Body of pancreas (tissue), 4 donors: ENCODE data around the gene UGGT1.

Source experiments
- POLR2A ChIP-seq, 3 donors: fragments of 450-650 bp; IDR thresholded peaks; one replicate each; pipeline ENCODE4 v1.6.1; 2016; ENCODE audit warnings: antibody characterized with exemption in 3 of 3, mild to moderate bottlenecking in 2 of 3
- TF ChIP-seq, protein P1 (sequence below), 7 experiments: fragments of 450-650 bp in 4 of 7; fragments of 200-600 bp in 3 of 7; sonication (generic) in 3 of 7; IDR thresholded peaks; one replicate each; pipeline ENCODE4 v1.5.1; 2016 to 2019; ENCODE audit warnings: antibody characterized with exemption in 7 of 7

- no peak for TF ChIP-seq POLR2A (IDR thresholded peaks at IDR 0.05)
- TF ChIP-seq, protein P1, sequence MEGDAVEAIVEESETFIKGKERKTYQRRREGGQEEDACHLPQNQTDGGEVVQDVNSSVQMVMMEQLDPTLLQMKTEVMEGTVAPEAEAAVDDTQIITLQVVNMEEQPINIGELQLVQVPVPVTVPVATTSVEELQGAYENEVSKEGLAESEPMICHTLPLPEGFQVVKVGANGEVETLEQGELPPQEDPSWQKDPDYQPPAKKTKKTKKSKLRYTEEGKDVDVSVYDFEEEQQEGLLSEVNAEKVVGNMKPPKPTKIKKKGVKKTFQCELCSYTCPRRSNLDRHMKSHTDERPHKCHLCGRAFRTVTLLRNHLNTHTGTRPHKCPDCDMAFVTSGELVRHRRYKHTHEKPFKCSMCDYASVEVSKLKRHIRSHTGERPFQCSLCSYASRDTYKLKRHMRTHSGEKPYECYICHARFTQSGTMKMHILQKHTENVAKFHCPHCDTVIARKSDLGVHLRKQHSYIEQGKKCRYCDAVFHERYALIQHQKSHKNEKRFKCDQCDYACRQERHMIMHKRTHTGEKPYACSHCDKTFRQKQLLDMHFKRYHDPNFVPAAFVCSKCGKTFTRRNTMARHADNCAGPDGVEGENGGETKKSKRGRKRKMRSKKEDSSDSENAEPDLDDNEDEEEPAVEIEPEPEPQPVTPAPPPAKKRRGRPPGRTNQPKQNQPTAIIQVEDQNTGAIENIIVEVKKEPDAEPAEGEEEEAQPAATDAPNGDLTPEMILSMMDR (IDR thresholded peaks at IDR 0.05): no peak
These were observed 62.8 kb downstream of the UGGT1 start for GRCh38 chr2:128153786-128154185.
